ENCODE measurements around the gene ZFYVE9.
A peak's percentile ranks its signal among the peaks of the same experiment; 100 is the strongest.

The ZFYVE9 gene

GRCh38 chr1:52141513-52142219, at the start of gene ZFYVE9 (continued):
- TF ChIP-seq ZBTB11 (tag by site-specific recombination; conservative IDR thresholded peaks at IDR 0.05; ENCODE audit: low read depth) (peak; percentile 83), ZXDB (tag by site-specific recombination; IDR thresholded peaks at IDR 0.05) (peak; percentile 47; the same call in 1 of the 2 replicates), GLI2 (tag by site-specific recombination; IDR thresholded peaks at IDR 0.05; ENCODE audit: borderline replicate concordance, low read depth) (no peak), ZNF514 (tag by site-specific recombination; IDR thresholded peaks at IDR 0.05) (no peak), ZNF518A (tag by site-specific recombination; conservative IDR thresholded peaks at IDR 0.05; ENCODE audit: low read depth) (no peak), GLIS2 (tag by site-specific recombination; IDR thresholded peaks at IDR 0.05) (peak; percentile 56), ZIC2 (tag by site-specific recombination; IDR thresholded peaks at IDR 0.05) (no peak), ZNF132 (tag by site-specific recombination; IDR thresholded peaks at IDR 0.05; ENCODE audit: borderline replicate concordance) (no peak), ZNF701 (tag by site-specific recombination; IDR thresholded peaks at IDR 0.05) (no peak), ZBTB49 (tag by site-specific recombination; IDR thresholded peaks at IDR 0.05; ENCODE audit: low read depth) (no peak), MYNN (tag by site-specific recombination; IDR thresholded peaks at IDR 0.05; ENCODE audit: borderline replicate concordance) (no peak), ZNF830 (tag by site-specific recombination; IDR thresholded peaks at IDR 0.05; ENCODE audit: low read depth) (no peak), PRDM10 (tag by site-specific recombination; IDR thresholded peaks at IDR 0.05) (0 out of 2 replicates have a peak, but pooled peaks have one; percentile 12), ZBTB8A (tag by site-specific recombination; IDR thresholded peaks at IDR 0.05) (peak; percentile 24; the same call in 1 of the 2 replicates), KLF8 (tag by site-specific recombination; IDR thresholded peaks at IDR 0.05) (no peak), ZSCAN30 (tag by site-specific recombination; IDR thresholded peaks at IDR 0.05) (peak; percentile 93), ZNF23 (tag by site-specific recombination; IDR thresholded peaks at IDR 0.05; ENCODE audit: borderline replicate concordance) (no peak), ZNF350 (tag by site-specific recombination; IDR thresholded peaks at IDR 0.05) (no peak), ZNF248 (tag by site-specific recombination; IDR thresholded peaks at IDR 0.05) (no peak), MEIS1 (CRISPR knock-in tag; IDR thresholded peaks at IDR 0.05; ENCODE audit: borderline replicate concordance) (no peak), ZNF677 (tag by site-specific recombination; IDR thresholded peaks at IDR 0.05) (no peak), IKZF3 (tag by site-specific recombination; IDR thresholded peaks at IDR 0.05) (peak; percentile 93), ZNF645 (tag by site-specific recombination; IDR thresholded peaks at IDR 0.05) (no peak), ZNF37A (tag by site-specific recombination; IDR thresholded peaks at IDR 0.05) (no peak)

Data from HEK293 (cell line).